Right cardiac atrium (tissue), 5 donors: ENCODE data around the gene SP3. TPM values are rescaled to one million over a fixed set of nuclear protein-coding genes. Genes with fewer than 3 reads are reported as not detected.

Experiments
- ATAC-seq, 2 donors: fragments of 200-7000 bp; cut with Tn5 transposase; one replicate each; pipeline versions ENCODE4 v1.8.0 to v1.9.1; 2020; ENCODE audit warnings: moderate library complexity in 2 of 2, mild to moderate bottlenecking in 1 of 2
- DNase-seq, 3 donors: peaks; one replicate each; pipeline ENCODE4 v3.0.0-alpha.2; 2020
- H3K27ac ChIP-seq: one replicate; pipeline ENCODE4 v1.5.1; 2013; ENCODE audit warnings: mild to moderate bottlenecking, low read length, control low read depth, moderate library complexity
- H3K27me3 ChIP-seq: one replicate; pipeline ENCODE4 v1.6.1; 2013; ENCODE audit not compliant: control insufficient read depth, insufficient read depth
- H3K4me1 ChIP-seq: one replicate; pipeline ENCODE4 v1.6.1; 2013; ENCODE audit warnings: low read length; ENCODE audit not compliant: control insufficient read depth, insufficient read depth
- H3K4me3 ChIP-seq: one replicate; pipeline ENCODE4 v1.5.1; 2013; ENCODE audit warnings: low read length, control low read depth
- H3K9me3 ChIP-seq: one replicate; pipeline ENCODE4 v1.6.1; 2013; ENCODE audit warnings: low read length; ENCODE audit not compliant: control insufficient read depth
- WGBS: extraction: QIAGEN DNeasy Blood & Tissue Kit; methylation state at CpG from one replicate; pipeline ENCODE4 v1.1.7; 2013; 5-methylcytosine and 5-hydroxymethylcytosine counted together
- intact Hi-C, 4 donors: fragments of 100-400 bp; cut with DNase I; formaldehyde crosslinking; loops; one replicate each; pipeline versions ENCODE4 v1.11.0 to v1.14.0; 2022 to 2023
- polyA plus RNA-seq: library from polyadenylated mRNA; stranded (reverse); fragments of 200-250 nt; gene quantifications from one replicate; pipeline ENCODE4 v1.2.3, GENCODE V29; 2013
- total RNA-seq, 4 donors: library from RNA; stranded (reverse); fragmentation: NEBNext Ultra II Directional; extraction: Animal tissue kit (Norgen Biotek cat#: 25700); gene quantifications; one replicate each; pipeline ENCODE4 v1.2.1, GENCODE V29; 2021
- donor health status: healthy with polysubstance abuse.
- donor health status: DM: no; HTN: yes; CAD: no.
- donor health status: DM: no; HTN: no; CAD: no.
- donor health status: DM: no; HTN: yes; CAD: no; lungs with severe emphysema.
- donor health status: DM: yes; HTN: yes; CAD: no.

Gene SP3
- total and polyA plus RNA-seq, 5 donors = 14.9 to 52.2 (median 46.7) TPM

DNA sequence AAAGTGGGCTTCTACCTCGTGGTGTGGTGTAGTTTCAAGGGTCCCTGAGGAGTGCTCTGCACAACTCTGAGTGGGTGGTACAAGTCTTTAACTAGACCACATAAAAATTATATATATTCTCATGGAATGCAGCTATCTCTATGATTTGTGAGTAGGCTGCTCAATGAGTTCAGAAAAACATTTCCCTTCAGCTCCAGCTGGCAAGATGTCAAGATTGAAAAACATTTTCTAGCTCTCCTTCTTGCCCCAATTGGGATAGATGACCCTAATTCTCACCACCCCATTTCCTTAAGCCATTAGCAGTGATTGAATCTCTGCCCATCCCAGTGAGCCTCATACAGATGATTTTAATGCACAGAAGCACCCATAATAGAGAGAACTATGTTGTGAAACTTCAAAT lies 28.3 kb upstream of the SP3 start:
- H3K9me3 ChIP-seq = no peaks in the 10 kb centered on the region
- intact Hi-C loops = no loop called here
- no peak for ATAC-seq
- 48% methylated on average over 1 of the region's 1 CpG for WGBS
- H3K4me3 ChIP-seq = no peak overlapping the region
- no peak overlapping the region for H3K27ac ChIP-seq
- H3K4me1 ChIP-seq = peaks cover 28% of the 10 kb centered on the region
- H3K27me3 ChIP-seq = no peaks in the 10 kb centered on the region
- no peak for DNase-seq

DNA sequence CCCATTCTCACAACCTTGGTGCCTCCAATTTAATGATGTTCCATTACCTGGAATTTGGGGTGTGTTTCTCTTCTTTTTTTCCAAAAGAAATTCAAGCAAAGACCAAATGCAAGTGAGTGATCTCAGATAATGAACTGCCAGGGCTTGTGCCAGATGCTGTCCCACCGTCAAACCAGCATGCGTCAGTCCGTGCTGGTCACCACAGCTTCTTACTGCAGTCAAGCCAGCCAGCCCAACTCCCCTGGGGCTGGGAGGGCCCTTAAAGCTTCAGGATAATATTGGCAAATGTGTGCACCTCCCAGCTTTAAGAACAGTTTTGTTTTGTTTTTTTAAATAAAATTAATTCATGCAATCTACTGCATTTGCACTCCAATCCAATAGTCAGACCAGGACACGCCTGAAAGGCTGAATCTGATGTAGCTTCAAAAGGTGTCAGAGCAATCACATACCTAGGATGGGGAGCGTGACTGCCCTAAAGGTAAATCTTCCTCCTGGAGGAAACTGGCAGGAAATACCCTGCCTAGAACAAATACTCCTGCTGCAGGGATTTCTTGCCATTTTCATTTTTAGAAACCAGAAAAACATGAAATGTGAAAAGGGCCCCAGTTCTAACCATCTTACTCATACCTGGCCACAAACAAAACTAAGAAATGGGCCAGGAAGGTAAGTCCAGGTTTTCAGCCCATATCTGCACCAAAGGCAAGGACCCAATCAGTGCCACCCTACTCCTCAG lies 26.8 kb upstream of the SP3 start:
- H3K27me3 ChIP-seq = no peaks in the 10 kb centered on the region
- peak overlapping the region; percentile 71 for H3K27ac ChIP-seq
- WGBS = 39% methylated on average over 5 of the region's 5 CpGs
- ATAC-seq (peak; percentile 80 to 89), DNase-seq (peak; percentile 93 to 98 (median 94))
- H3K9me3 ChIP-seq = no peaks in the 10 kb centered on the region
- peaks cover 18% of the 10 kb centered on the region for H3K4me1 ChIP-seq
- intact Hi-C loops = no loop called here
- H3K4me3 ChIP-seq = no peak overlapping the region

- Histone ChIP-seq H3K27ac (peak overlapping the region; percentile 91), H3K4me1 (peaks cover 16% of the 10 kb centered on the region), H3K4me3 (no peak overlapping the region), H3K9me3 (no peaks in the 10 kb centered on the region), H3K27me3 (no peaks in the 10 kb centered on the region)
- intact Hi-C loops = no loop called here
- DNase-seq (peak; percentile 87 to 95 (median 94)), ATAC-seq (peak; percentile 87)
- WGBS = 15% methylated on average over 13 of the region's 13 CpGs
Observed at GRCh38 chr2:173990970-173991819, 26.0 kb upstream of the SP3 start.

DNA sequence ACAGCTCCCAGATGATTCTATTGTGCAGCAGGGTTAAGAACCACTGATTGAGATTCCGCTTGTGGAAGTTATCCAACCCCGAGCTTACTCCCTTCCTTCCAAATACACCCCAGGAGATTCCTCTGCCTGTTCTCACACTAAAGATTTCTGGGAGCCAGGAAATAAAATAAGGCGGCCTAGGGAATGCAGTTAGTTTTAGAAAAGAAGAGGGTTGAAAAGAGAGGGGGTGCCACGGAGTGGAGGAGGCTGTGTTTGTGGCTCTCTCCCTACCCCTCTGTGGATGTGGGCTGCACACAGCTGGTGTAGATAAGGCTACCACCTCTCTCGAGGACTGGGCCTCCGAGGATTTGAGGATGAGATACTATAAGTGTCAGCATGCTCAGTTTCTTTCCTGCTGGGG lies 25.1 kb upstream of the SP3 start:
- Histone ChIP-seq H3K4me1 (peaks cover 16% of the 10 kb centered on the region), H3K9me3 (no peaks in the 10 kb centered on the region), H3K27me3 (no peaks in the 10 kb centered on the region), H3K27ac (peak overlapping the region; percentile 91), H3K4me3 (no peak overlapping the region)
- DNase-seq (peak in 2 of 3 donors; percentile 59 to 65), ATAC-seq (peak; percentile 56 to 60)
- WGBS = 29% methylated on average over 6 of the region's 6 CpGs
- intact Hi-C loops = no loop called here

DNA sequence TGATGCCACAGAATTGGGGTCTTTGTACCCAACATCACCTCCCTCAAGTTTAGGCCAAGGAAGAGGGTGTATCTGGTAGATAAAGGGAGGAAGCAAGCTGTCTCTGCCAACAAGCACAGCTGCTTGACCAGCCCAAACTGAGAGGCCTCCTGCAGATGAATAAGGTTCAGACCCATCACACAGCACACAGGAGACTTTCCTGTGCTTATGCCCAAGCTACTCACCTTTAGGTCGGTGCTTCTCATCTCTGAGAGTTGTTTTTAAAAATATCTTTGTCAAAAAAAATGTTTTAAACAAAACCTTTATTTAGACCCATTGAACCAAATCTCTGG lies 24.7 kb upstream of the SP3 start:
- Histone ChIP-seq H3K27me3 (no peaks in the 10 kb centered on the region), H3K9me3 (no peaks in the 10 kb centered on the region), H3K4me3 (no peak overlapping the region), H3K4me1 (peaks cover 16% of the 10 kb centered on the region), H3K27ac (peak overlapping the region; percentile 75)
- ATAC-seq = peak in 1 of 2 donors; percentile 14
- WGBS = 45% methylated on average over 1 of the region's 1 CpG
- intact Hi-C loops = loop anchor here in 1 of 4 donors (10.0 kb wide), 1 partner anchor 45 kb away; no protein-coding TSS in a partner anchor
- DNase-seq = no peak

DNA sequence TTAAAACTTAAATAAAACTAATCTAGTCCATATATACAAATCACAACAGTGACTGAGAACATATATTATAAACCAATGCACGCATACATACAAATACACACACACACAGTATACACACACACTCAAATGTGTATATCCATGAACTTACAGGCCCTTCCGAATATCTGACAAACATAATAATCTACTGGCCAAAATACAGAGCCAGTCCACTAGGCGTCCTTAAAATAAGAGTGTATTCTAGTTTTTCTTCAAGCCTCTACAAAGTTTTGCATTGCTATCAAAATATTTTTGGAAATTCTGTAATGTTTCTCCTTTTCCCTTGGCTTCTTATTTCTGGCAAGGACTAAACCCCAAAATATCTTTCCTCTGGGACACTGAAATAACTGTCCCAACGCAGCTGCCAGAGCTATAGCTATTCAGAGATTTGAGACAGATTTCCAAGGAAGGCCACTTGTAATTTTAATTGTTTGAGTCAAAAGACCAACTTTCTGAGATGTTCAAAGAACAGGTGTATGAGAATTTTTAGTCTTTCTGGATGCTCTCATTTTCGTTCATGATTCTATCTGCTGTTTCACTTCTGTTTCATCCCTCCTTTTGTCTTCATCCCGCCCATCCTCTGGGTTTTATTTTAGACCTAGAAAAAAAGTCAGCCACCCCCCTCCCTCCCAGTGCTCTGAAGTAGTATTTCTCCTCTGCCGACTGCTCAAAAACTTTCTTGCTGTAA lies 24.1 kb upstream of the SP3 start:
- no peak overlapping the region for H3K4me3 ChIP-seq
- H3K9me3 ChIP-seq = no peaks in the 10 kb centered on the region
- peaks cover 16% of the 10 kb centered on the region for H3K4me1 ChIP-seq
- peak overlapping the region; percentile 75 for H3K27ac ChIP-seq
- DNase-seq (no peak), ATAC-seq (no peak)
- intact Hi-C loops = loop anchor here in 1 of 4 donors (10.0 kb wide), 1 partner anchor 45 kb away; no protein-coding TSS in a partner anchor
- no peaks in the 10 kb centered on the region for H3K27me3 ChIP-seq
- WGBS = 38% methylated on average over 7 of the region's 7 CpGs

DNA sequence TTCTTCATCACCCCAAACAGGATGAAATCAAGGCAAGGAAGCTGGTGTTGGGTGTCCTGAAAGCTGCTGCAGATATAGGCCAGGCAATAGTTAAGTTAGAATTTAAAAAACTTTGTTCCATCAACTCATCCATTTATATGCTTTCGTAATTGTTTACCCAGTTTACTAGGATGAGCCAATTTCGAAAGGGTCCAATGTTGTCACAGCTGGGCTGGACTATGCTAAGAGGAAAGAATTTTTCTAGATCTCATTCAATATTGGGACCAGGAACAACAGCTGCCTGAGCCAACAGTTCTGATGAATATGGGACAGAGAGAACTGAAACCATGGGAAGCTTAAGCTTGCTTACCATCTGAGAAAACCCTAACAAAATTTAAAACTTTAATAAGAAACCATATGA lies 21.6 kb upstream of the SP3 start:
- Histone ChIP-seq H3K27ac (peak overlapping the region; percentile 64), H3K27me3 (no peaks in the 10 kb centered on the region), H3K4me1 (peaks cover 20% of the 10 kb centered on the region), H3K4me3 (no peak overlapping the region), H3K9me3 (no peaks in the 10 kb centered on the region)
- peak; percentile 18 to 53 for ATAC-seq
- intact Hi-C loops = loop anchor here in 1 of 4 donors (10.0 kb wide), 1 partner anchor 48 kb away; no protein-coding TSS in a partner anchor
- peak in 2 of 3 donors; percentile 32 to 64 for DNase-seq
- WGBS = 47% methylated on average over 2 of the region's 2 CpGs

DNA sequence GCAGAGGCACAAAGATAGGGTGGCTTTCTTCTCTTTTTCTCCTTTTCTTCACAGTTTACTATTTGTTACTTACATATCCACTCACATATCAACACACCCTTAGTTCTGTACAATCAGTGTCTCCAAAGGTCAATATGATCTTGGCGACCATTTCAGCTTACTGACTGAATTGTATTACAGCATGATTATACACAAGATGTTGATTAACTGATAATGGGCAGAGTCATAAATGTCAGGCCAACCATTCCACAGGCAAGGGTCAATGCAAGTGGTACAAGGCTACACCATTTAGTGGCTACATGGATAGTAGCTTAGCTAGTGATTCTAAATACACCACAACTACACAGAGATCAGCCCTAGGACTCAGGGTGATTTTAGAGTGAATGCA lies 20.4 kb upstream of the SP3 start:
- DNase-seq (no peak), ATAC-seq (no peak)
- intact Hi-C loops = loop anchor here in 1 of 4 donors (10.0 kb wide), 1 partner anchor 49 kb away; no protein-coding TSS in a partner anchor
- peaks cover 15% of the 10 kb centered on the region for H3K4me1 ChIP-seq
- H3K9me3 ChIP-seq = no peaks in the 10 kb centered on the region
- H3K27ac ChIP-seq = no peak overlapping the region
- 74% methylated on average over 1 of the region's 1 CpG for WGBS
- H3K27me3 ChIP-seq = no peaks in the 10 kb centered on the region
- H3K4me3 ChIP-seq = no peak overlapping the region

GRCh38 chr2:173984866-173985604 lies 19.9 kb upstream of the SP3 start:
- H3K27ac ChIP-seq = no peak overlapping the region
- H3K4me3 ChIP-seq = no peak overlapping the region
- DNase-seq (peak in 1 of 3 donors; percentile 27), ATAC-seq (peak in 1 of 2 donors; percentile 32)
- H3K27me3 ChIP-seq = no peaks in the 10 kb centered on the region
- H3K9me3 ChIP-seq = no peaks in the 10 kb centered on the region
- H3K4me1 ChIP-seq = peaks cover 13% of the 10 kb centered on the region
- intact Hi-C loops = loop anchor here in 1 of 4 donors (10.0 kb wide), 1 partner anchor 50 kb away; no protein-coding TSS in a partner anchor
- WGBS = 68% methylated on average over 9 of the region's 9 CpGs

DNA sequence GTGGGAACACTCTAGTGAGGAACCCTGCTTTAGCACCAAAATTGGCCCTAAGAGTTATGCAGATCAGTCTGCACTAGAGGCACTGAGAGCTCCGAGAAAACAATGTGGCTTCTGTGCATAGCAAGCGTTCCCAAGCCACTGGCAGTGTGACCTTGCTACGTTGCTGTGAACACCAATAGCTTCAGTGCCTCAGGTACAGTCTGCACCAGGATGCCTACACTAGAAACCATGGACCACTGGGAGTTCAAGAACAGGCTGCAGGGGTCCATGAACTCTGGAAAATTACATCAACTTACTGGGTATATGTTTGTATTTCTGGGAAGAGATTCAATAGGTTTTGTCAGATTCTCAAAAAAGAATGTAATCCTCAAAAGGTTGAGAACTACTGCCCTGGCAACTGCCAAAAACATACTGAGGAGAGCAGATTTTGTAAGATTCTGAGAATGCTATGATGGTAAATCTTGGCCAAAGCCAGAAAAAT lies 18.3 kb upstream of the SP3 start:
- H3K27ac ChIP-seq = no peak overlapping the region
- H3K27me3 ChIP-seq = no peaks in the 10 kb centered on the region
- H3K4me1 ChIP-seq = peaks cover 9% of the 10 kb centered on the region
- WGBS = 25% methylated on average over 3 of the region's 3 CpGs
- no peaks in the 10 kb centered on the region for H3K9me3 ChIP-seq
- DNase-seq (no peak), ATAC-seq (peak; percentile 8 to 10)
- H3K4me3 ChIP-seq = no peak overlapping the region
- intact Hi-C loops = loop anchor here in 1 of 4 donors (10.0 kb wide), 1 partner anchor 51 kb away; no protein-coding TSS in a partner anchor
